ENCODE measurements around the gene FKBP11. TPM values are rescaled to one million over a fixed set of nuclear protein-coding genes. Genes with fewer than 3 reads are reported as not detected.

FKBP11 gene
- total RNA-seq, 1 experiment from 2014 or later = 16.5 TPM

GRCh38 chr12:48956279-48957140, 31.2 kb upstream of the FKBP11 start:
- peak; percentile 87 for DNase-seq (ENCODE audit: low spot score)

- no peak for DNase-seq (ENCODE audit: low spot score)
These were observed 29.7 kb upstream of the FKBP11 start for GRCh38 chr12:48954841-48955501.

- DNase-seq (ENCODE audit: low spot score) = no peak
These were observed 28.8 kb upstream of the FKBP11 start for GRCh38 chr12:48954061-48954460.

- DNase-seq (ENCODE audit: low spot score) = no peak
These were observed 27.4 kb upstream of the FKBP11 start for GRCh38 chr12:48952691-48953090.

GRCh38 chr12:48947727-48948126, 22.4 kb upstream of the FKBP11 start:
- no peak for DNase-seq (ENCODE audit: low spot score)

GRCh38 chr12:48946943-48947342, 21.7 kb upstream of the FKBP11 start:
- no peak for DNase-seq (ENCODE audit: low spot score)

- no peak for DNase-seq (ENCODE audit: low spot score)
These were observed 20.9 kb upstream of the FKBP11 start for GRCh38 chr12:48946205-48946604.

- DNase-seq (ENCODE audit: low spot score) = no peak
These were observed 17.9 kb upstream of the FKBP11 start for GRCh38 chr12:48943221-48943620.

- DNase-seq (ENCODE audit: low spot score) = no peak
These were observed 14.9 kb upstream of the FKBP11 start for GRCh38 chr12:48940181-48940580.

GRCh38 chr12:48938805-48939204, 13.5 kb upstream of the FKBP11 start:
- no peak for DNase-seq (ENCODE audit: low spot score)

- DNase-seq (ENCODE audit: low spot score) = no peak
These were observed 11.9 kb upstream of the FKBP11 start for GRCh38 chr12:48937170-48937569.

GRCh38 chr12:48936379-48936979, 11.2 kb upstream of the FKBP11 start:
- peak; percentile 83 for DNase-seq (ENCODE audit: low spot score)

- DNase-seq (ENCODE audit: low spot score) = peak; percentile 28
These were observed 9.0 kb upstream of the FKBP11 start for GRCh38 chr12:48934312-48934706.

GRCh38 chr12:48933664-48934311, 8.5 kb upstream of the FKBP11 start:
- no peak for DNase-seq (ENCODE audit: low spot score)

- no peak for DNase-seq (ENCODE audit: low spot score)
These were observed 7.6 kb upstream of the FKBP11 start for GRCh38 chr12:48932878-48933277.

- DNase-seq (ENCODE audit: low spot score) = no peak
These were observed 5.2 kb upstream of the FKBP11 start for GRCh38 chr12:48930475-48930874.

- no peak for DNase-seq (ENCODE audit: low spot score)
These were observed 4.3 kb upstream of the FKBP11 start for GRCh38 chr12:48929551-48929950.

- DNase-seq (ENCODE audit: low spot score) = no peak
These were observed 2.0 kb upstream of the FKBP11 start for GRCh38 chr12:48927261-48927660.

GRCh38 chr12:48924617-48925303, 532 bp downstream of the FKBP11 start:
- DNase-seq (ENCODE audit: low spot score) = peak; percentile 66

- DNase-seq (ENCODE audit: low spot score) = no peak
These were observed 2.2 kb downstream of the FKBP11 start for GRCh38 chr12:48923117-48923516.

- DNase-seq (ENCODE audit: low spot score) = no peak
These were observed 7.3 kb downstream of the FKBP11 start for GRCh38 chr12:48917857-48918537.
